Dedifferentiated amniotic fluid mesenchymal stem cell (primary cell): ENCODE data around the gene FOXRED1.

Source experiments
- DNase-seq: peaks from one replicate; pipeline ENCODE4 v3.0.0-alpha.2; 2016; ENCODE audit errors: extremely low spot score

FOXRED1 gene

GRCh38 chr11:126311401-126312291, 42.7 kb downstream of the FOXRED1 start:
- no peak for DNase-seq

GRCh38 chr11:126312961-126313360, 44.0 kb downstream of the FOXRED1 start:
- no peak for DNase-seq

GRCh38 chr11:126313826-126314225, 44.9 kb downstream of the FOXRED1 start:
- DNase-seq, result no peak

GRCh38 chr11:126317432-126317755, 48.4 kb downstream of the FOXRED1 start:
- DNase-seq, result no peak

GRCh38 chr11:126317756-126318573, 49.0 kb downstream of the FOXRED1 start:
- DNase-seq, result peak; percentile 79

GRCh38 chr11:126318574-126319373, 49.8 kb downstream of the FOXRED1 start:
- DNase-seq, result peak; percentile 94

- DNase-seq, result no peak
Observed at GRCh38 chr11:126319374-126319740, 50.4 kb downstream of the FOXRED1 start.

- DNase-seq, result no peak
Observed at GRCh38 chr11:126322996-126323395, 54.0 kb downstream of the FOXRED1 start.

GRCh38 chr11:126327281-126328000, 58.5 kb downstream of the FOXRED1 start:
- no peak for DNase-seq
